Left kidney (tissue), 2 donors: ENCODE data around the gene GRAMD1B. TPM values are rescaled to one million over a fixed set of nuclear protein-coding genes. Genes with fewer than 3 reads are reported as not detected.

Source experiments
- DNase-seq: peaks from one replicate; pipeline ENCODE4 v3.0.0-alpha.2; 2013
- polyA plus RNA-seq: library from polyadenylated mRNA; unstranded; fragments of 120-200 nt; gene quantifications from one replicate; pipeline ENCODE4 v1.2.1, GENCODE V29; 2013; ENCODE audit not compliant: insufficient read length

Gene GRAMD1B
- polyA plus RNA-seq, 1 donor: 13.0 TPM

- DNase-seq: no peak
These were observed 44.9 kb downstream of the GRAMD1B start for GRCh38 chr11:123474994-123475393.

- DNase-seq: peak; percentile 53
These were observed 45.4 kb downstream of the GRAMD1B start for GRCh38 chr11:123475469-123475868.

DNA sequence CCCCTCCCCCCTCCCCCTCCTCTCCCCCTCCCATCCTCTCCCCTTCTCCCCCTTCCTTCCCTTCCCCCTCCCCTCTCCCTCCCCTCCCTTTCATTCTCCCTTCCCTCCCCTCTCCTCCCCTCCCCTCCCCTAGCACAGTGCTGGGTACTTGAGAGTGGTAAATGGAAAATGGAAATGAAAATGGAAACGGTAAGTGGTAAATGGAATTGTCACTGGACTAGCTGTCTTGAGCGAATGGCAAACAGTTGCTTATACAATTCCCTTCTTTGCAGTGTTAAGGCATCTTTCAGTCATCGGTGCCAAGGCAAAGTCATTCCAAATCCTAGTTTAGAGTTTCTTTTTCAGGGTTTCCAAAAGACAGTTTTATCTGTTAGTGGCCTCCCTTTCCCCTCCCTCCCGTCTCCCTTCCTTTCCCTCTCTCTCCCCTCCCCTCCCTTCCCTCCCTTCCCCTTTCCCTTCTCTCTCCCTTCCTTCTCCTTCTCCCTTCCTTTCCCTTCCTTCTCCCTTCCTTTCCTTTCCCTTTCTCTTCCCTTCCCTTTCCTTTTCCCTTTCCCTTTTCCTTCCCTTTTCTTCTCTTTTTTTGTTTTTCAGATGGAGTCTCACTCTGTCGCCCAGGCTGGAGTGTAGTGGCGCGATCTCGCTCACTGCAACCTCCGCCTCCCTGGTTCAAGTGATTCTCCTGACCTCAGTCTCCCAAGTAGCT lies 47.3 kb downstream of the GRAMD1B start:
- DNase-seq: no peak

DNA sequence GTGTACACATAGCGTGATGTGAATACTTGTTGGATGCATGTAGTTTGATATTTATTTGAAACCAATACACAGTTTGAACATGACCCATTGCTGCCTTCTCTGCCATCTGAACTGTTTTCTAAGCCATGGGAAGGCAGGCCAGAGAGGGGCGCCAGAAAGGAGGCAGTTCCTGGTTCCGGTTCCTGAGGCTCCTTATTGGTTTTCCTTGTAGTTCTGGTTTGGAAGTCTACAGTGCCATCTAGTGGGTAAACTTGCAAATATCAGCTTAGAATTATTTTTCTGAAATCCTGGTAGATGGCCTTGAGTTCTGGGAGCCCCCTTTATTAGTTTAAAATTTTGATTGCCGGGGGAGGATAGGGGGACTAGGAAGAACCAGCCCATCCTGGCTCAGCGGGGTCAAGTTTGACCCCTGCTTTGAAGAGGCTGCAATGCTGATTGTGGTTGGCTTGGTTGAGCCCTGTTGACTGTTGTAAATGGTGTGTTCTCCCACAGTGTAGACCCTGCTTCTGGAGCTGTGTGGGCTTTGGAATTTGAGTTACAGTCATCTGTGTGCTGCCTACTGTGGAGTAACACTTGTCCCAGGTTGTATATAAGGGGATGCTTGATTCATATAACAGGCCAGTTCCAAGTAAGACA lies 48.4 kb downstream of the GRAMD1B start:
- DNase-seq: peak; percentile 81

DNA sequence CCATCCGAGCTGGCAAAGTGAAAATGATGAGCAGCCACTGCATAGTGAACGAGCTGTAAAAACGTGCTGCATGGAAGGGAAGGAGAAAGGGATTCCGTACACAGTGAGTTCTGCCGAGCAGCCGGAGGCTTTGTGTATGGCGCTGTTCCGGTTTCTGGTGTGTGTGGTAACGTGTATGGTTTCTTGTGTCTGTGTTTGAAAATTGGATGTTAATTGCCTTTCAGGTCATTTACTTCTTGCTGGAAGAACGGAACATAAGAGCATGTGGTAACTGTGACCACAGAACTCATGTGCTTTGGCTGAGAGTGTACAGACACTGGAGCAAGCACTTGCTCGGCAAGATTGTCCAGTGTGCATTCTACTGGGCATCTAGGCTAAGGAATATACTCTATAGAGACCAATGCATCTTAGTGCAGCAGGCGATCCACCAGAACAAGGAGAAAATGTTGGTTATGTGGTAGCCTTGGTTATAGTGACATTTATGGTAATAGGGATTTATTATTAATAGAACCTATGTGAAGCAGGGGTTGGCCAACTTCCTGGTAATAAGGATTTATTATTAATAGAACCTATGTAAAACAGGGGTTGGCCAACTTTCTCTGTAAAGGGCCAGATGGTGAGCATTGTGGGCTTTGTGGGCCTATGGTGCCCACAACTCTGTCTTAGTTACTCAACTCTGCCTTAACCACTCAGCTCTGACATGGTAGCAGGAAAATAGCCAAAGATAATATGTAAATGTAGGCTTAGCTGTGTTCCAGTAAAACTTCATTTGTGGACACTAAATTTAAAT lies 49.2 kb downstream of the GRAMD1B start:
- no peak for DNase-seq

GRCh38 chr11:123480290-123480815 lies 50.3 kb downstream of the GRAMD1B start:
- DNase-seq: no peak

- DNase-seq: no peak
These were observed 50.8 kb downstream of the GRAMD1B start for GRCh38 chr11:123480882-123481281.

DNA sequence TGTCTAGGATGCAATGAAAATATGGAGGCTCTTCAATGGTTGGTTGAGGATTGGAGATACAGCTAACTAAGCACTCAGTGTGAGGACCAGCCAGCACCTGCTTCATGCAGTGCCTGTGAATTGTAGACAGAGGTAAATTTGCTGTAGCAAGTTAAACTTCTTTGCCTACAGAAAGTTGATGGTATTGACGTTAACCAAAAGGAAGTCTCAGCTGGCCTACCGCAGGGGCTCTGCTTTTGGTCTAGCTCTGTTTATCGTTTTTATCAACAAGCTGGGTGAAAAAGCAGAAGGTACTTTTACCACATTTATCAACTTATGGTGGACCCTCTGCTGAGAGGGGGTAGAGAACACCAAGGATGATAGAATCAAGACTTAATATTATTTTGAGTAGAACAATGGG lies 51.6 kb downstream of the GRAMD1B start:
- DNase-seq: no peak

DNA sequence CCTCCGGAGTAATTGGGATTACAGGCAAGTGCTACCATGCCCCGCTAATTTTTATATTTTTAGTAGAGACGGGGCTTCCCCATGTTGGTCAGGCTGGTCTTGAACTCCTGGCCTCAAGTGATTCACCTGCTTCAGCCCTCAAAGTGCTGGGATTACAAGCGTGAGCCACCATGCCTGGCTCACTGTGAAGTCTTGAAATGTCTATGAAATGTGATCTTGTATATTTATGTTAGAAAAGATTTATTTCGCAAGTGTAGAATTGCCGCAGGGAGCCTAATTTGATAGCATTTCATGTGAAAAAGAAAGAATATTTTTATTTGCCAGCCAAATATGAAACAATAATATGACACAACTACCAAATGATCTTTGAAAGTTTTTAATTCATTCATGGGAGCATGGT lies 52.1 kb downstream of the GRAMD1B start:
- no peak for DNase-seq

DNA sequence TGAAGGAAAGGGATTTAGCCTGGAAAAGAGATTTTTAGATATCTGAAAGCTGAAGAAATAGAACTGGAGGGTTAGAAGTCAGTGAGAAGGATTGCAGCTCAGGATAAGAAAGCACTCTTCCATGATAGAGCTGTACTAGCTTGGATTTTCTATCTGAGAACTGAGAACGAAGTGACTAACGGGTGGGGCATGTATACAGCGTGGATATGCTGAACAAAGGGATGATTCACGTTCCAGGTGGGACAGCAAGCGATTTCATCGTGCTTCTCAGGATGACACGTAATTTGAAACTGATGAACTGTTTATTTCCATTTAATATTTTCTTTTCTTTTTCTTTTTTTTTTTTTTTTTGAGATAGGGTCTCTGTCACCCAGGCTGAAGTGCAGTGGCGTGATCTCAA lies 53.0 kb downstream of the GRAMD1B start:
- DNase-seq: no peak

- no peak for DNase-seq
These were observed 53.4 kb downstream of the GRAMD1B start for GRCh38 chr11:123483466-123483865.

DNA sequence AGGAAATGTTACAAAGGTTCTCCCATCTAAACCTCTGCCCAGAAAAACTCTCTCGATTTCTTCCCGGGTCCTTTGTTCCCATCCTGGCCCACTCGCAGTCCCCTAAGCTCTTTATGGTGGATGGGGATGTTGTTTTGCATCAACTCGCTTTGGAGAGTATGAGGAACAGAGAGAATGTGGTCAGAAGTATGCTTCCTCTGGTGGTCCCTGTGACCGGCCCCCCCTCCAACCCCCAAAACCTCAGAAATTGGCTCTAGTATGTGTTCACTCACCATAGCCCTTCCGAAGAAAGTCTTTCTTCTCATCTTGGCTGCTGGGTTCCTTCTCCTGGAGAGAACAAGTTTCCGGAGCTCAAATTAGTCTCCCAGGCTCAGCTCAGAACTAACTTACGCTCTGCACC lies 54.4 kb downstream of the GRAMD1B start:
- DNase-seq: no peak

- no peak for DNase-seq
These were observed 57.2 kb downstream of the GRAMD1B start for GRCh38 chr11:123487157-123487744.

DNA sequence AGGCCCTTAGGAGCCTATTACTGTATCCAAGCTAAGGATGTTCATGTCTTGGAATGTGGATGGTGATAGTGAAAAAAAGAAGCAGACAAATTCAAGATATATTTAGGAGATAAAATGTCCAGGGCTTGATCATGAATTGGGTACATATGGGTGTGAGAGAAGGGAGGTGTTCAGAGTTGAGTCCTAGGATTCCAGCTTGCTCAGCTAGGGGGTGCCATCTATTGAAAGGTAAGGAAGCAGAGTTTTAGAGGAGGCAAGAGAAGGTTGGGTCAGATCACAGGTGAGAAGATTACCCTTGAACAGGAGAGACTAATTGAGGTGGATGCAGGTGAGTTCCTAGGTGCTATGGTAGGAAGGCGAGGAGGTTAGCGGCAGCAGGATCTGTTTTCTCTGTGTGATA lies 60.5 kb downstream of the GRAMD1B start:
- DNase-seq: no peak

DNA sequence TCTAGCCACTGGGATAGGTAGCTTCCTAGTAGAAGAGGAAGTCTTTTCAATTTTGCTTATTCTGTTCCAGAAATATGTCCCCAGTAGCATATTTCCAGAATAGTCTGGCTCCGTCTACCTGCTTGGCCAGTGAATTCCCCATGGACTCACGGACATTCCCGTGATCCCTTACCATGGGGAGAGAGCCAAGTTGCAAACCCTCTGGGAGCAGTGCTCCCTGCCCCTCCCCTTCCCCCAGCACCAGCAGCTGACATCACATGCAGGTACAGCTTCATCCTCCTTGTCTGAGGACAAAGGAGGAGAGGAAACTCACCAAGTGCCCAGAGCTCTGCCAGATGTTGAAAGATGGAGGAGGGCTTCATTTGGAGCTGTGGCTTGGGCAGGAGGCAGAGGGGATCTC lies 61.2 kb downstream of the GRAMD1B start:
- no peak for DNase-seq

DNA sequence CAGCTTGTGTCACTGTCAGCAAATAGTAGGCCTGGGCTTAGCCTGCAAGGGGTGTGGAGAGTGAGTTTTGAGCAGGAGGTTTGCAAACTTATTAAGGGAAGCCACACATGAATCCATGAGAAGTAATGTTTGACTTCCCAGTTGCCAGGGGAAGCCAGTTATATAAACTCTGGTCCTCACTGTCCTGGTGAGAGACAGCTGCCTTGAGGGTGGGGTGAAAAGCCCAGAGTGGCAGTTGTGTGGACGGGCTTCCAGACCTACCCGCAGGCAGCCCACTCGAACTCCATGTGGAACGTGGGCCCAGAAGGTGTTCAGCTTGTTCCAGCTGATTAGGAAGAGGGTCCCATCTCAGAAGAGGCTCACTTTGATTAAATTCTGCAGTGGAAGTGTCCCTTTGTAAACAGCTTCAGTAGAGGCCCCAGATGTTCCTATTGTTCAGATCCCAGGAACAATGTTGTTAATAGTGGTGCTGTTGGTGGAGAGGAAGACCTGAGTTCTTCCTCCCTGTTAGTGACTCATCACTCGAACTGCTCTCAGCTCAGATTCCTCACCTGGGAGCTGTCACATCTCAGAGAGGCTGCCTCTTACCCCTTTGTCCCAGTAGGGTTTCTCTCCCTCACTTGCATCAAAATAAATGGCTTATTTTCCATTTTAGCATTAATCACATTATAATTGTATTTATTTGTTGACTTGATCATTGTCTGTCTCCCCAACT lies 63.4 kb downstream of the GRAMD1B start:
- DNase-seq: no peak

DNA sequence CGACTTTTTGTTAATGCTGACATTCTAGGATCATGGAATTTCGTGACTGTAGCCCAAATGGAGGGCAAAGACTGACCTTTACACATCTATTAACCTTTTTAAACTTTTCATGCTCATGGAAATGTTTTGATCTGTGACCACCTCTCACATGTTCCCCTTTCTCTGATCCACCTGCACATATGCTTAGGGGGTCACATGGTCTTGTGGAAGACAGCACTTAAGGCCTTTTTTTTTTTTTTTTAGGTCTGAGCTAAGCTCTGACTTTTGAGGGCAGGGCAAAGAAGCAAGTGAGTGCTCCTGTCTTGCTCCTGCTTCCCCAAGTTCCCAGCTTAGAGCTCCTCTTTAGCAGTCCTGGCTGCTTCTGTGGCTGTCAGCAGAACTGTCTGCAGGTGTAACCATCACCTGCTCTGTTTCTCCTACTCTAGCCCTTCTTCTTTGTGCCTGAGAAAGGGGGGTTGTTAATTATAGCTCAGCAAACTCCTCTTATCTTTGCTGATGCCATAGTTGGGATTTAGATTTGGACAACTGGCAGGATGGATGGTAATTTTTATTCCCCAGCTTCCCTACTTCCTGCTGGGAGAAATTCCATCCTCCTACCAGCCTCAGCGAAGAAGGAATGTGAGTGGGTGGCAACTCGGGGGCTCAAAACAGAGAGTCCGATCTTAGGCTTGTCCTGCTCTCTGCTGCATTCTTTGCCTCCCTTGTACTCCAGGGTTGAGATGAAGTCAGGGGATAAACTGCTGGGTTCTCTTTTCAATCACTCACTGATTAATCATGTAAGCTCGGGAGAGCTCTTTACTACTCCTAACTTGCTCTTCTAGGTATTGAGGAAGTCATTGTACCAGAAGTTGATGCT lies 64.4 kb downstream of the GRAMD1B start:
- DNase-seq: no peak

- DNase-seq: no peak
These were observed 74.3 kb downstream of the GRAMD1B start for GRCh38 chr11:123504401-123504800.

GRCh38 chr11:123505546-123506299 lies 75.7 kb downstream of the GRAMD1B start:
- no peak for DNase-seq

DNA sequence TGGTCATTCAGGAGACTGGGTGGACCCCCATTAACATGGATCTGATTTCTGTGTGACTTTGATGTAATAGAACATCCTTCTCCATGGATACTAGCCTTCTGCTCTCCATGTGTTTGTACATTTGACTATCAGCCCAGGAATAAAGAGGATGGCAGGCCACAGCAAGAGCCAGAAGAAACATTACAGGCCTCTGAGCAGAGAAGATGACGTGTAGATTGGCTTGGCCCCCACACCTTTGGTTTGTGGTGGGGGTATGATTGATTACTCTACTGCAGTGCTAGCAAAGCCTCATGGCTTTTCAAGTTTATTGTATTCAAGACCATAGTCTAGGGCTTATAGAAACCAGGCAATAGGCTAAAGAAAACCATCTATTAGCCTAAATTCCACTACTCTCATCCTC lies 77.0 kb downstream of the GRAMD1B start:
- no peak for DNase-seq
